GM12873 (cell line): Measurements from ENCODE around the gene ACTC1.

Experiments
- TF ChIP-seq, protein P1 (sequence below): IDR thresholded peaks from 2 replicates; pipeline ENCODE4 v1.5.1; 2012; ENCODE audit warnings: low read depth, mild to moderate bottlenecking, moderate library complexity, low read length, control low read depth; ENCODE audit not compliant: insufficient read depth; ENCODE audit errors: missing control alignments

The ACTC1 gene

DNA sequence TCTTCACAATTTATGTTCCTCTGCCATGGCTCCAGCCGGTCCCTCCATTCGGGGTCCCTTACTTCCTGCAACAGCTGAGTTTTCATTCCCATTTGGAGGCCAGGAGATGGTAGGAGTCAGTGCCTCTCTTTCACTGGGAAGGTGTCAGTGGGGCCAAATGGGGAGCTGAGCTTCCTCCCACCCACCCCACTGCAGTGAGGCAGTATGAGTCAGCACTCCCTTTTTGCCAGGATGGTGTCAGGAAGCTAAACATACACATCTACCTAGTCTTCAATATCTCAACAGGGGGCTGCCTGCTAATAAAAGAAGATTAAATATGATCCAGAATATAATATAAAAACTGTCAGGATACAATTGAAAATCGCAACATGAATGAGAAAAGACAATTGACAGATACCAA lies 12.7 kb upstream of the ACTC1 start:
- TF ChIP-seq, protein P1, sequence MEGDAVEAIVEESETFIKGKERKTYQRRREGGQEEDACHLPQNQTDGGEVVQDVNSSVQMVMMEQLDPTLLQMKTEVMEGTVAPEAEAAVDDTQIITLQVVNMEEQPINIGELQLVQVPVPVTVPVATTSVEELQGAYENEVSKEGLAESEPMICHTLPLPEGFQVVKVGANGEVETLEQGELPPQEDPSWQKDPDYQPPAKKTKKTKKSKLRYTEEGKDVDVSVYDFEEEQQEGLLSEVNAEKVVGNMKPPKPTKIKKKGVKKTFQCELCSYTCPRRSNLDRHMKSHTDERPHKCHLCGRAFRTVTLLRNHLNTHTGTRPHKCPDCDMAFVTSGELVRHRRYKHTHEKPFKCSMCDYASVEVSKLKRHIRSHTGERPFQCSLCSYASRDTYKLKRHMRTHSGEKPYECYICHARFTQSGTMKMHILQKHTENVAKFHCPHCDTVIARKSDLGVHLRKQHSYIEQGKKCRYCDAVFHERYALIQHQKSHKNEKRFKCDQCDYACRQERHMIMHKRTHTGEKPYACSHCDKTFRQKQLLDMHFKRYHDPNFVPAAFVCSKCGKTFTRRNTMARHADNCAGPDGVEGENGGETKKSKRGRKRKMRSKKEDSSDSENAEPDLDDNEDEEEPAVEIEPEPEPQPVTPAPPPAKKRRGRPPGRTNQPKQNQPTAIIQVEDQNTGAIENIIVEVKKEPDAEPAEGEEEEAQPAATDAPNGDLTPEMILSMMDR = no peak

DNA sequence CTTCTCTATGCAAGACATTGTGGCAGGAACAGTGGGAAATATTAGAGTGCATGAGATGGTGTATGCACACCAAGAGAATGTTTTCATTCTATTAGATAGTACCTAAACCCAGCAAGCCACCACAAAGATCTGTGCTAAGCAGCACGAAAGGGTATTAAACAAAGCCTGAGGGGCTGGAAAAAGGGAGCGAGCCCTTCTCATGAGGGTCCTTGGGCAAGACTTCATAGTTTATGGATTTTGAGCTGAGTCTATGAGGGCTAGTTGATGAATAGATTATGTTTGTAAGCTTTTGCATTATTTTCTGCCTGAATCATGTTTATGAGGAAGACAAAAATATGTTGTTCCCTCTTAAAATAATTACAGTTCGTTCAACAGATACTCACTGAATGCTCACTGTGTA lies 9.4 kb upstream of the ACTC1 start:
- TF ChIP-seq, protein P1 = no peak

GRCh38 chr15:34804113-34804512 lies 8.8 kb upstream of the ACTC1 start:
- TF ChIP-seq, protein P1 = no peak

- TF ChIP-seq, protein P1 = no peak
These were observed 7.7 kb upstream of the ACTC1 start for GRCh38 chr15:34802803-34803750.

DNA sequence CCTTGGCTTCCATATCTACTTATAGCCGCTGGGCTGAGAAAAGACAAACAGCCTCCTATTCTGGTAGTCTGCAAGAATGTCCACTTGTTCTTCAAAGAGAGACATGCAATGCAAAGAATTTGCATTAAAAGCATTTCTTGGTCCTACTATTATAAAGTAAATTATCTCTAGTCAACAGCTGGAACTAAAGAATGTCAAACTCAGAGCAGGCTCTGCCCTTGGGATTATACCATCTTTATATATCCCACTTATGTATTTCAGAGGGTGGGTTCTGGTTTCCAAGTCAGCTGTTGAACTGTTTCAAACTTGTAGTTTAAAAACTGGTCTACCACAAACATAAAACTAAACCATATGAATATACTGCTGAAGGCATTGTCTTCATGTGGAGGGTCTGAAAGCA lies 7.0 kb upstream of the ACTC1 start:
- TF ChIP-seq, protein P1 = no peak

DNA sequence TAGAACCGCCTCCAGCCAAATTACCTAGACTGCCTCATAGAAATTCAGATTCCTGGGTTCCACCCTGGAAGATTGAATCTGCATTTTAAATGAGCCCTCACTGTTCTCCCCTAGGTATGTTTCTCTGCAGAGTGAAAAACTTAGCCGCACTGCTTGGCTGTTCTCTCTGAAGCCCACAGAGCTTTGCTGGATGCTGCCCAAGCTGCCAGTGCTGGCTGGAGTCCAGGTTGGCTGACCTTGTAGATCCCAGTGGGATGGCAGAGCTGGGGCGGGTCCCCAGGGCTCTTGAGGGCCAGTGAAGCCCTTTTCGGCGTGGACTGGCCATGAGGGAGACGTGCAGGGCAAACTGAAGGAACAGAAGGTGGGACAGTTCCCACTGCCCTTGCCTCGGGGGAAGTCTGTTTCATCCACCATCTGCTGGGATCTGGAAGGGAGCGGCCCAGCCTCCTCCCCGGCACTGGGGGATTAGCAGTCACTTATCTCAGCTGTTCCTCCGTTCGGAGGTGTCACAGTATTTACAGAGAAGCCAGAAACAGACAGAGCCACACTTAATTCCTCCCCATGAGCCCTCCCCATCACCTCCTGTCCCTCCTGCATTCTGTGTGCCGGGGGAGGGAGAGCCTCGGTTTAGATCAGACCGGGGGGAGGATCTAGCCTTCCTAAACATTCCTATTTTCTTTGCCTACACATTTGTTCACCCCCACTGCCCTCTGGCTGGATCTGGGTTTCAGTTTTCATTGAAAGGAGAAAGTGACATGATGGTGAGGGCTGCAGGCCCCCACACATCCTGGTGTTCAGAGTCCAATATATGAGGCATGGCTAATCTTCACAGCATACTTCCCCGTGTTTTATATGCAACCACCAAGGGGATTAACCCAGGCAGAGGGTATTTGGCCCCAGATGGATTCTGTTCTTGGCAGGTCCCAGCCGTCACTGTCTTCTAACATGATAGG lies 4.1 kb upstream of the ACTC1 start:
- TF ChIP-seq, protein P1 = no peak

- TF ChIP-seq, protein P1 = no peak
These were observed 1.6 kb upstream of the ACTC1 start for GRCh38 chr15:34796847-34797435.
